Measurements from ENCODE around the gene IGF1R.

DNA sequence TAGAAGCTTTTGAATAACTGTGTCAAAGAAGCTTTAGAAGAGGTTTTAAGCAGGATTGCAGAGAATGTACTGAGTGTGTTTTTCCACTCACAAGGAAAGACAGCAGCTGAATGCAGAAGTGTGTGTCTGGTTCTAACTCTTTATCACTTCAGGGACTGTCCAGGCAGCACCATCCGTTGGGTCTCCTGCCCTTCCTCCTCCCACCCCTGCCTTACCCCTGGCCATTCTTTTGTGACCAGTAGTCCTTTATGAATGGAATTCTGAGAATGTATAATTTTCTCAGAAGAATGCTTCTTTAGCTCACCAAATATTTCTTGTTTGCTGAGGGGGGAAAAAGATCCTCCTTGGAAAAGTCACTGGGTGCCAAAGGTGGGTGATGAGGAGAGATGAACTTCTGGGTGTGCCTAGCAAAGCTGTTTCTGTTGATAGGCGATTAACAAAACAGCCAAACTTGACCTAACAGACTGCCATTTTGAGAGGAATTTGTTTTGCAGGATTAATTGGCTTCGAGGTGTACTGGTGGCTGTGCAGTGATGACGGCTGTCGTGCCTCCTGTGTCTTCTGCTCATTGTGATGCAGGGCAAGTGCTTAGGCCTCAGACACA, 70.9 kb downstream of the IGF1R start:
- TF ChIP-seq CTCF (IDR thresholded peaks at IDR 0.05) (no peak), EP300 (IDR thresholded peaks at IDR 0.05; ENCODE audit: low read depth) (no peak)

All from transverse colon (tissue), 3 donors.